HEK293 (cell line): Measurements from ENCODE around the gene ZNF322.

Experiments
- CTCF ChIA-PET: fragments of 350-600 bp; formaldehyde crosslinking; extraction: SDS; loops from one replicate; lab custom pipeline; 2021; ENCODE audit warnings: antibody characterized with exemption; lab: Yijun Ruan, JAX
- POLR2A ChIA-PET: fragments of 300-600 bp; formaldehyde crosslinking; extraction: SDS; loops from one replicate; lab custom pipeline; 2020; ENCODE audit warnings: antibody characterized with exemption, inconsistent platforms; lab: Yijun Ruan, JAX
- H3K27ac ChIP-seq: fragments of 200-500 bp; sonication (Bioruptor generic); 2 replicates; pipeline ENCODE4 v1.5.1; 2014; ENCODE audit warnings: low read depth, low read length, control low read depth, inconsistent platforms; ENCODE audit errors: extremely low read depth
- H3K36me3 ChIP-seq, 2 experiments: fragments of 200-500 bp in 1 of 2; sonication (Bioruptor generic) in 1 of 2; 1 replicate in 1 of 2; 2 replicates in 1 of 2; pipeline ENCODE4 v1.5.1; 2014 to 2017; ENCODE audit warnings: inconsistent platforms in 2 of 2, low read length in 2 of 2; ENCODE audit not compliant: control insufficient read depth in 2 of 2, insufficient read depth in 1 of 2
- H3K4me1 ChIP-seq: fragments of 200-500 bp; sonication (Bioruptor generic); 2 replicates; pipeline ENCODE4 v1.5.1; 2014; ENCODE audit warnings: mild to moderate bottlenecking, low read length, inconsistent platforms; ENCODE audit not compliant: control insufficient read depth, insufficient read depth
- H3K4me3 ChIP-seq: 2 replicates; pipeline ENCODE4 v1.5.1; 2011; ENCODE audit warnings: low read depth, mild to moderate bottlenecking, control low read depth, low read length, moderate library complexity
- H3K9me3 ChIP-seq: fragments of 200-500 bp; sonication (Bioruptor generic); 2 replicates; pipeline ENCODE4 v1.5.1; 2014; ENCODE audit warnings: low read depth, low read length, inconsistent platforms; ENCODE audit not compliant: control insufficient read depth, insufficient read depth
- HIC1 ChIP-seq: fragments of 450-650 bp; formaldehyde crosslinking; IDR thresholded peaks from 2 replicates; pipeline ENCODE4 v1.5.1; 2016; ENCODE audit warnings: missing biosample characterization, missing genetic modification characterization
- HOXD13 ChIP-seq: sonication (generic); formaldehyde crosslinking; IDR thresholded peaks from 2 replicates; pipeline ENCODE4 v1.8.0; 2022; ENCODE audit warnings: missing genetic modification reagents, borderline replicate concordance
- KLF7 ChIP-seq: fragments of 450-650 bp; formaldehyde crosslinking; IDR thresholded peaks from 2 replicates; pipeline ENCODE4 v1.5.1; 2016; ENCODE audit warnings: missing biosample characterization, missing genetic modification characterization, borderline replicate concordance
- PATZ1 ChIP-seq: fragments of 450-650 bp; formaldehyde crosslinking; IDR thresholded peaks from 2 replicates; pipeline ENCODE4 v1.5.1; 2016; ENCODE audit warnings: missing biosample characterization, missing genetic modification characterization
- SP3 ChIP-seq: fragments of 450-650 bp; formaldehyde crosslinking; IDR thresholded peaks from 2 replicates; pipeline ENCODE4 v1.5.1; 2016; ENCODE audit warnings: missing biosample characterization, missing genetic modification characterization
- SP7 ChIP-seq: fragments of 450-650 bp; formaldehyde crosslinking; IDR thresholded peaks from 2 replicates; pipeline ENCODE4 v1.5.1; 2016; ENCODE audit warnings: missing biosample characterization, missing genetic modification characterization
- ZBTB17 ChIP-seq: fragments of 450-650 bp; formaldehyde crosslinking; IDR thresholded peaks from 2 replicates; pipeline ENCODE4 v1.5.1; 2016; ENCODE audit warnings: missing biosample characterization, missing genetic modification characterization
- ZIC2 ChIP-seq: fragments of 450-650 bp; formaldehyde crosslinking; IDR thresholded peaks from 2 replicates; pipeline ENCODE4 v1.5.1; 2016; ENCODE audit warnings: missing biosample characterization, missing genetic modification characterization
- ZNF132 ChIP-seq: fragments of 450-650 bp; formaldehyde crosslinking; IDR thresholded peaks from 2 replicates; pipeline ENCODE4 v1.5.1; 2017; ENCODE audit warnings: missing biosample characterization, missing genetic modification characterization, borderline replicate concordance
- ZNF175 ChIP-seq: fragments of 450-650 bp; formaldehyde crosslinking; IDR thresholded peaks from 2 replicates; pipeline ENCODE4 v1.5.1; 2016; ENCODE audit warnings: missing biosample characterization, missing genetic modification characterization
- ZNF362 ChIP-seq: fragments of 450-650 bp; formaldehyde crosslinking; IDR thresholded peaks from 2 replicates; pipeline ENCODE4 v1.5.1; 2016; ENCODE audit warnings: missing biosample characterization, missing genetic modification characterization
- ZNF366 ChIP-seq: fragments of 450-650 bp; formaldehyde crosslinking; conservative IDR thresholded peaks from 2 replicates; pipeline ENCODE4 v1.5.1; 2016; ENCODE audit warnings: missing biosample characterization, missing genetic modification characterization
- ZNF37A ChIP-seq: fragments of 450-650 bp; IDR thresholded peaks from 2 replicates; pipeline ENCODE4 v1.5.1; 2018; ENCODE audit warnings: missing biosample characterization, missing genetic modification characterization
- ZNF394 ChIP-seq: fragments of 450-650 bp; formaldehyde crosslinking; IDR thresholded peaks from 2 replicates; pipeline ENCODE4 v1.5.1; 2016; ENCODE audit warnings: missing biosample characterization, missing genetic modification characterization, mild to moderate bottlenecking, moderate library complexity, borderline replicate concordance
- ZNF423 ChIP-seq: fragments of 450-650 bp; formaldehyde crosslinking; IDR thresholded peaks from 2 replicates; pipeline ENCODE4 v1.5.1; 2016; ENCODE audit warnings: missing biosample characterization, missing genetic modification characterization
- ZNF521 ChIP-seq: fragments of 450-650 bp; formaldehyde crosslinking; IDR thresholded peaks from 2 replicates; pipeline ENCODE4 v1.5.1; 2017; ENCODE audit warnings: missing biosample characterization, mild to moderate bottlenecking, missing genetic modification characterization
- ZNF571 ChIP-seq: fragments of 450-650 bp; formaldehyde crosslinking; IDR thresholded peaks from 2 replicates; pipeline ENCODE4 v1.5.0; 2017; ENCODE audit warnings: missing biosample characterization, missing genetic modification characterization
- ZNF830 ChIP-seq: fragments of 450-650 bp; IDR thresholded peaks from 2 replicates; pipeline ENCODE4 v1.5.0; 2018; ENCODE audit warnings: missing biosample characterization, missing genetic modification characterization, low read depth, mild to moderate bottlenecking, moderate library complexity
- ZNF837 ChIP-seq: fragments of 450-650 bp; formaldehyde crosslinking; IDR thresholded peaks from 2 replicates; pipeline ENCODE4 v1.5.1; 2016; ENCODE audit warnings: missing biosample characterization, missing genetic modification characterization

The ZNF322 gene

GRCh38 chr6:26602262-26602661, 57.3 kb downstream of the ZNF322 start:
- no peak overlapping the region for H3K27ac ChIP-seq
- no peak overlapping the region for H3K4me3 ChIP-seq
- TF ChIP-seq ZIC2 (no peak), ZNF571 (tag by site-specific recombination) (no peak), HOXD13 (no peak), SP7 (no peak), ZNF830 (tag by site-specific recombination) (no peak), ZNF175 (no peak), ZNF423 (no peak), SP3 (no peak), ZNF132 (tag by site-specific recombination) (no peak), KLF7 (tag by site-specific recombination) (no peak), ZNF521 (tag by site-specific recombination) (no peak), ZNF837 (no peak), PATZ1 (no peak), ZBTB17 (tag by site-specific recombination) (no peak), ZNF394 (tag by site-specific recombination) (no peak)
- CTCF ChIA-PET, result interaction anchor here (0.6 to 1.1 kb wide), 3 partner anchors 20 to 477 kb away, joined by 3 to 5 read pairs (median 4); no protein-coding TSS in a partner anchor
- 0 out of 2 replicates have a peak, but pooled peaks cover 2% of the 10 kb centered on the region for H3K4me1 ChIP-seq
- POLR2A ChIA-PET, result interaction anchor here (1.2 kb wide), 1 partner anchor 545 kb away, joined by 3 read pairs; a partner anchor contains a TSS
- no peaks in the 10 kb centered on the region for H3K9me3 ChIP-seq
- H3K36me3 ChIP-seq, result peaks cover 4 to 28% of the 10 kb centered on the region in 2 experiments; a peak in 2 of 3 replicates

GRCh38 chr6:26600759-26601158, 58.8 kb downstream of the ZNF322 start:
- ChIA-PET CTCF (interaction anchor here (0.7 kb wide), 1 partner anchor 28 kb away, joined by 4 read pairs; no protein-coding TSS in a partner anchor), POLR2A (interaction anchor here (1.0 to 1.2 kb wide), 2 partner anchors 10 to 546 kb away, joined by 3 to 5 read pairs; a partner anchor contains a TSS)
- no peak overlapping the region for H3K27ac ChIP-seq
- H3K4me3 ChIP-seq, result no peak overlapping the region
- no peak for TF ChIP-seq ZNF362 (tag by site-specific recombination)
- TF ChIP-seq ZNF366 (tag by site-specific recombination), result no peak
- TF ChIP-seq SP3, result no peak
- no peak for TF ChIP-seq HIC1 (tag by site-specific recombination)
- no peak for TF ChIP-seq ZNF37A
- H3K9me3 ChIP-seq, result no peaks in the 10 kb centered on the region
- H3K36me3 ChIP-seq, result peaks cover 4 to 28% of the 10 kb centered on the region in 2 experiments; a peak in 2 of 3 replicates
- H3K4me1 ChIP-seq, result 0 out of 2 replicates have a peak, but pooled peaks cover 2% of the 10 kb centered on the region
